HG02981 (cell line): ENCODE measurements around the gene TPM3.
"Not testable (repeated sequence)": the region's sequence is repeated elsewhere in the genome, so short reads cannot be mapped to it uniquely, and the experiment has no call there.

Source experiments
- ATAC-seq: cut with Tn5 transposase; IDR thresholded peaks from one replicate; pipeline ENCODE4 v1.9.1; 2021; ENCODE audit warnings: mild to moderate bottlenecking, moderate library complexity; ENCODE audit not compliant: unreplicated experiment

Gene TPM3

DNA sequence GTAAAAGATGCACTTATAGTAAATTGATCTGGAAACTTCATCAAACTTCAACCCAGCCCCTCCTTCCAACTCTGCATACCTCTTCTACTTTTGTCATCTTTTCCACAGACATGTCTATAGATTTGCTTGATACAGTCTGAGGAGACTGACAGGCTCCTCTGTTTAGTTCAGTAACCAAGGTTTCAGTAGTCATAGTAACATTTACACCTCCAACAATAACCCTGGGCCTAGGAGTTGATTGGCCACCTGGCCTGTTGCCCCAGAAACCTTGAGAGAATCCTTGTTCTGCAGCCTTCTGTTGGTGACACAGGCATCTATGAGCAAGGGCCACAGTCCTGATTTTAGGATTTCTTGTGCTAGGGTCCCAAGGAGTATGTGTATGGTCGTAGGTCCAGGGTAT, 14.3 kb upstream of the TPM3 start, which contains the start of gene CFAP141:
Gene CFAP141 (minus strand): TSS at position 138 of the 400 bp plus-strand sequence. CDS start 26 bp downstream, at position 112.
- ATAC-seq: no peak

DNA sequence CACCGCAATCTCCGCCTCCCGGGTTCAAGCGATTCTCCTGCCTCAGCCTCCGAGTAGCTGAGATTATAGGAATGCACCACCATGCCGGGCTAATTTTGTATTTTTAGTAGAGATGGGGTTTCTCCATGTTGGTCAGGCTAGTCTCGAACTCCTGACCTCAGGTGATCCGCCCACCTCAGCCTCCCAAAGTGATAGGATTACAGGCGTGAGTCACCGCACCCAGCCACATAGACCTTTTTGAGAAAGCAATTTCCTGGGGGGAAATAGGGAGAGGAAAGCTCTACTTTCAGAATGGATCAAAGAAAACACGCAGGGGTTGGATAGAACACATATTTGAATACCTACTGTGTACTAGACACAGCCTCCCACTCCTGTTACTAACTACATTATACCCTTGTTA, 13.9 kb upstream of the TPM3 start:
- not testable (repeated sequence) for ATAC-seq

DNA sequence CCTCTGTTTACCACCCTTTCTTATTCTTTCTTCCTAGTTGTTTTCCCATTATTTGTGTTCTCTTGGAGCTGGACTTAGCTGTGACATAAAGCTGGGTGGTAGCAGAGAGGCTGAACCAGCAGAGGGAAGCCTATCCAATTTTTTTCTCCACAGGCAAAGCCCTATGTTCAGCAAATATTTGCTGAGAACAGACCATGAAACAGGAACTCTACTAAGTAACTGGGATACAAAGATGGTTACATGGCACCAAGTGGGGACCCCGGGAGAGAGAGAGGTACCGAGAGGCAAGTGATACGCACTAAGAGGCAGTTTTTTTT, 7.6 kb upstream of the TPM3 start:
- ATAC-seq: no peak

GRCh38 chr1:154198756-154199562, 7.1 kb upstream of the TPM3 start:
- ATAC-seq: no peak

- no peak for ATAC-seq
These were observed 1.9 kb upstream of the TPM3 start for GRCh38 chr1:154193821-154194220.

DNA sequence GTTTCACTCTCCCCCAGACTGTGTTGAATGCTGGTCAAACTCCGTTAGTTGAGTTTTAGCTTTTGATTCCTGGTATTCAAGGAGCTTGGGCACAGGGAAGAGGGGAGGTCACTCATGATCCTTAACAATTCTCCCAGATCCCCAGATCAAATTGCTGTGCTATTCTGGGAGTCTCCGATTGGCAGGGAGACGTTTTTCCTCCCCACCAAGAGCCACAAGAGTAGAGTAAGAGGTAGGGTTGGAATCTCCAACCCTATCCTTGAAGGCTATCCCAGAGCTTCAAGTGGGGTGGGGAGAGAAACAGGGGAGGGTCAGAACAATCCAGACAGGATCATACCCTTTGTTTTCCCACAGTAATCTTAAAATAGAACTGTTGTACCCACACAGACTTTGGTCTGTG, 576 bp upstream of the TPM3 start:
- no peak for ATAC-seq

- no peak for ATAC-seq
These were observed 1.4 kb downstream of the TPM3 start for GRCh38 chr1:154190550-154190949.

DNA sequence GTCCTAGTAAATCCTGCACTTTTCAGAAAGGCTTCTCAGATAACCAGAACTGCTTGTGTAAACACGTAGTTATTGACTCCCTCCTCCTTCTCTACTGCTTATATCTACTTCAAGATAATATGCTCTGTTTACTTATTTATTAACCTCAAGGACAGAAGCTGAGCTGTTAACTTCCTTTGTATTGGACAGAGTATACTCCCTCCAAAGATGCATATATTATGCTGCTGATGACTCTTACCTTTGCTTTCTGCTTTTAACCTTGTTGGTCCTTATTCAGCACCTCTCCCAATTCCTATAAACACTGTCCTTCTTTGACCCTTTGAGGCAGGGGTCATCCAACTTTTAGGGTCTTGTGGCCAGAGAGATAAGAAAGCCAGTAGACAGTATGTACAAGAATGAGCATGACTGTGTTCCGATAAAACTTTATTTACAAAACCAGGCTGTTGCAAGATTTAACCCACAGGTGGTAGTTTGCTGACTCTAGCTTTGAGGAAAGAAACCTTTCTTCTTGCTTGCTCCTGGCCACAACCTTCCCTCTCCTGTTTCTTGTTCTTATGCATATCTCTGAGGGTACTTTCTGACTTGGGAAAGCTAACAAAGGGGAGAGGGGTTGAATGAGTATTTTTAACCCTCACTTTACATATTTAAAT, 4.9 kb downstream of the TPM3 start:
- ATAC-seq: no peak

DNA sequence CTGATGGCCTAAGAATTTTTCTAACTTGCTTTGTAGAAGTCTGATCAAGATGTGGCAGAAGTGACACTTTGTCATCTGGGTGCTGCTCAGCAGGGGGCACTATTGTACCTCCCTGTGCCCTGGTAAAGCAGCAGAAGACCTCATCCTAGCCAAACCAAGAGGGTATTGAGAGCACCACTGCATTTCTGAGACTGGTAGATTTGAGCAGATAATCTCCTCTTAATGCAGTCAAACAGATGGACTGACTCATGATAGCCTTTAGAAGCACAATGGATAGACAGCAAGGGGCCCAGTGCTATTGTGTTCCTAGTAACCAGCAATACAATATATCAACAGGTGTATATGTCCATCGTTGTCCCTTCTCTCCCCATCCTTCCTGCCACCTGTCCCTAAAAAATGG, 5.7 kb downstream of the TPM3 start:
- no peak for ATAC-seq

DNA sequence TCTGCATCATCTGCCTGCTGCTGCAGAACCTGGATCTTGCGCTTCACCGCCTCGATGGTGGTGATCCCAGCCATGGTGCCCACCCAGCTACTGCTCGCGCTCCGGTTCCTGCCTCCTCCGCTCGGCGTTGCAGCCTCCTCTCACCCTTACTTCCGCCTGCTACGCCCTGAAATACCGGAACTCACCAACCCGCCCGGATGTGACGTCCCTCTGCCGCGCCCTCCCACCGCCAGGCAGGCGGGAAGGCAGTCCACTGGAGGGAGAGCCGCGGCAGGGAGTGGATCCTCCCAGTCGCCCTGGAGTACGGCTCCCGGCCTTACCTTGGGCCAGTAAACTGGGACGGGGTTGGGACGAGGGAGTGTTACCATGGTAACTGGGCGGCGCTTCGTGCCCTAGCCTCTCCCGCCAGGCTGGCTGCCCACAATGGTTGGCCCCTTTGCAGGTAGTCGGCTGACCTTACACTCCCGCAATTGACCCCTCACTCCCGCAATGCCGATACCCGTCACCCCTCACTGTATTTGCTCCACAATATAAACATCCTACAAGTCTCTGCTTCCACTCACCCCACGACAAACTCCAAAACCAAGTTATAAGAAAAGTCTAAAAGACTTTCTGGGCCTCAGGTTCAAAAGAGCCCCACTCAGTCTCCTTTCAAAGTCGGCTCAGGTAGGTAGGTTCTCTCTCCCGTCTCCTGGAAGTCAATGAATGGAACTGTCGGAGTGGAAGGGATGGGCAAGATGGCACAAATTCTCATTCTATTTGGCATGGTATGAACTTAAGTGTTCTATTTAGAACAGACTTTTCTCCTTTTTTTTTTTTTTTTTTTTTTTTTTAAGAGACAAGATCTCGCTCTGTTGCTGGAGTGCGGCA, 8.6 kb downstream of the TPM3 start:
- ATAC-seq: peak; percentile 75

DNA sequence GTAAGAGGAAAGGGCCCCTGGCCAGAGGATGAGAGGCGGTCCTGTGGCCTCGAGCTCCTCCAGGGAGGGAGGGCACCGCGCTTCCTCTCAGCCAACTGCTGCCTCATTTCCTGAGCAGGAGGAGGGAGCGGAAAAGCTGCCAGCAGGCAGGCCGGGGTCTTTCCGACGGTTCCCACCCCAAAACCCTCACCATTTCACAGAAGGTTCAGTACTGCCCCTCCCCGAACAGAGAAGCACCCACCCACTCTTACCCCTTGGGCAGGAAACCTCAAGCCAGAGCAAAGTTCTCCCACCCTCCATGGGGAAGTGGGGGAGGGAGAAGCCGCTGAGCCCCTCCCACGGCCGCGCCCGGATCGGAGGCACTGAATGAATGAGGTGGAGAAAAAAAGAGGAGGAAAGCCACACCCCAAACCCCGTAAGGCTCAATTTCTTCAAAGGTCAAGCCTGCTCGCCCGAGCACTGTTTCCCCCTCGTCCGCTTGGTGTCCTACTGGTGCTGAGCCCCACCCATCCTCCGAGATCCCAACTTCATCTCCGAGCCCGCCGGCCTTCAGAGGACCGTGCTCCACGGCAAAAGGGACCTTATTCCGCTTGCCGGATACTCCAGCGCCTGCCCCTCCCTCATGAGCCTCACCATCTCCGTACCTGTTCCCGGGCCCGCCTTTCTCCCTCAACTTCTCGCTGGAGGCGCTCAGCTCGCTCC, 9.4 kb downstream of the TPM3 start:
- peak; percentile 41 for ATAC-seq

DNA sequence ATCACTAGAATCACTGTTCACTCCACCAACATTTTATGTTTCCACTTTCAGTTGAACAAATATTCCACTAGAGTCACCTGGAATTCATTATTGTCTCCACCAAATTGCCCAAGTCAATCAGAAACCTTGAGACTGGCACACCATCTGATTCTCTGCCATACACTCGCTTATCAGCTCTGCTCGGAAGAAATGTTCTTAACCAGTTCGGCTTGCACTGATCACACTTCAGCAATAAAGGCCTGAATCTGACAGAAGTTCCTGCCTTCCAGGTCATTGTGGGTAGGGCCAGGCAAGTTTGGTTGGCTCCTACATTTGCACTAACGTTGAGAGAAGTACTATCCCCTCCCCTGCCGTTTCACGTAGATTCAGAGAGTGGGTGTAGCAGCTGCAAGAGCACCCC, 10.0 kb downstream of the TPM3 start:
- no peak for ATAC-seq

DNA sequence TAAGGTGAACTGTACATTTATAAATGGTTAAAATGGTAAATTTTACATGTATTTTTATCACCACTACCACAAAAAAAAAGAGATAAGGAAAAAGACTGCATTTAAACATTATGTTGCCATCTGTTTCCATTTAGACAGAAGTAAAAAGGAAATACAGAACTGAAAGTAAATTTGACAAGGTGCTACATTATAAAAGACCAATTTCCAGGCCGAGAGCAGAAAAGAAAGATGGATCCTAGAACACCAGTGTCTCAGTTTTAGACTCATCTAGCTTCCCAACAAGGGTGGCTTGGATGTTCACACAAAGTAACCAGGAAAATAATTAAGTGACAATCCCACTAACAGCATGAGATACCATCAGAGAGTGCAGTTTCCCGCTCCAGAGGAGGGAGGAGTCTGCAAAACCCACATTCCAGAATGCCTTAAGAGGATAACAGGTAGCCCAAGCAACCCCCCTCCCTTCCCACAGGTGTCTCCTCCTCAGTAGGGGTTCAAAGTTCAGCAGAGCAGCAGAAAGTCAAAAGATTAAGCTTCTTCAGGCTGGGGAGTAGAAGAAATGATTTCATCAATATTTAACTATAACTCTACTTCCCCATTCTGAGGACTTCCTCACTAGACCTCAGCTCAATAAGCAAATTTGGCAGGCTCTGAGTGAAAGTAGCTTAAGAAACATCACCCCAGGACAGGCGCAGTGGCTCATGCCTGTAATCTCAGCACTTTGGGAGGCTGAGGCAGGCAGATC, 11.8 kb downstream of the TPM3 start:
- ATAC-seq: no peak

DNA sequence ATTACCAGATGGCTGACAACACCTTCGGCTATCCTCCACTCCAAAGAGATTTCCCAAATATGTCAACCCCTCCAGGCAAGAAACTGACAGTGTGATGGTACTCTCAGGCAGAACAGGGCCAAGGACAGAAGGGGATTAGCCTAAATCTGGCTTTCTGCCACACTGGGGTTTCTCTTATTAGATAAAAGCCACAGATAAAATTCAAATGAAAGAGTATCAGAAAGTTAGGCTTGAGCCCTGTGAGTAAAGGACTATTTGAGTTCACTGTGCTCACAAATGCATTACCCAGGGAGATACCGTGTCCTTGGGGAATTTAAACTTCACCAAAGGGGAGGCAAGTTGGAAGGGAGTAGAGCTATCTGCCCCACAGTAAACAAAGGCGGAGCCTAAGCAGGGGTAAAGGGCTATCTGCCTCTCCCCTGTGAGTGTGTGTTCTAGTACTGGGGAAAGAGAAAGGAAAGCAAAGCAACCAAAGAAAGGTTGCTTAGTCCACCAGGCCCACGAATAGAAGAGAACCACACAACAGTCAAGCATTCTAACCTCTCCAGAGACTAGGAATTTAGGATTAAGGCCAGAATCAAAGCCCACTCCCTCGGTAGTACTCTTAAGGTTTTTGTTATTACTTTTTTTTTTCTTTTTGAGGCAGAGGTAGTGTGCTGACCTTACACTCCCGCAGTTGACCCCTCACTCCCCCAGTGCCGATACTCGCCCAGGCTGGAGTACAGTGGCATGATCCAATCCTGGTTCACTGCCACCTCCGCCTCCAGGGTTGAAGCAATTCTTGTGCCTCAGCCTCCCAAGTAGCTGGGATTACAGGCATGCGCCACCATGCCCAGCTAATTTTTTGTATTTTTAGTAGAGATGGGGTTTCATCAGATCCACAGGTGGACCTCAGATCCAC, 12.7 kb downstream of the TPM3 start:
- no peak for ATAC-seq

DNA sequence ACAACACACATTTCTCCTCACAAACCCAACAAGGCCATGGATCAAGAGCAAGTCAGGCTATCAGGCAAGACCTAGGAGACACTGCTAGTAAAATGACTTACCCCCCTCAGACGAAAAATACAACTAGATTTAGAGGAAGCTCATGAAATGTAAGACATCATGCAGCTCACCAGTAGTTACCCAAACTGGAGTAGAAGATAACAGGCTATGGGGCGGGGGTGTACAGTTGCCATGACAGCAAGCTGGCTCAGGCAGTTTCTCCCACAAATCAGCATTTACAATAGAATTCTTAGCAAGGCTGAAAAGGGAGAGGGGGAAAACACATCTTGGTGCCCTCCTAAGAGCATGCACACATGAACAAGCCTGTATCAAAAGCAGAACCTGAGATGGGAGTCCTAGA, 13.9 kb downstream of the TPM3 start:
- no peak for ATAC-seq

- ATAC-seq: no peak
These were observed 15.6 kb downstream of the TPM3 start for GRCh38 chr1:154176337-154176736.

DNA sequence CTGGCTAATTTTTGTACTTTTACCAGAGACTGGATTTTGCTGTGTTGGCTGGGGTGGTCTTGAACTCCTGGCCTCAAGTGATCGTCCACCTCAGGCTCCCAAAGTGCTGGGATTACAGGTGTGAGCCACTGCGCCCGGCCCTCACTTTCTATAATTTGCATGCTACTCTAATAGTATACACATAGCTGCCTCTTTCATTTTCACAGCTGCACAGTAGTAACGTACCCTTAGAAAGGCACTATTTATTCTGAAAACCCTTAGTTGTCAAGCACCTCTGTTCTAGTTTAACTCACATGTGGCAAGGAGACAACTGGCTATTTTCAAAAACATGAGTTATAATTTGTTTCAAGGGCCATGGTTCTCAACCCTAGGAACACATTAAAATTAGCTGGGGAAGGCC, 17.2 kb downstream of the TPM3 start:
- ATAC-seq: no peak

DNA sequence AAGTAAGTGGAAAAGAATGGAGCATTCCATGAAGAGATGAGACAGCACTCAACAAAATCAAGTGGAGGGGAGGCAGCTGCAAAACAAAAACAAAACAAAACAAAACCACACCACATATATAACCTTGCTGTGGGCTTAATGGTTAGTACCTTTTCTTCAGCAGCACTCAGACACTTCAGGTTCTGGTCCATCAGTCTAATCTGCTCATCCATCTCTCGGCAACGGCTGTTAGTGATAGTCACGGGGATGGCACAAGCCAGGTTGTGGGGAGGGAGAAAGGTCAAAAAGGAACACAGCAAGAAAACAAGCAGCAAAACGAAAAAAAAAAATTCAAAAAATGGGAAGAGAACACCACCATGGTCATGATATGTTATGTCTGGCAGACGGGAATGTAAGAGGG, 20.0 kb downstream of the TPM3 start:
- no peak for ATAC-seq

DNA sequence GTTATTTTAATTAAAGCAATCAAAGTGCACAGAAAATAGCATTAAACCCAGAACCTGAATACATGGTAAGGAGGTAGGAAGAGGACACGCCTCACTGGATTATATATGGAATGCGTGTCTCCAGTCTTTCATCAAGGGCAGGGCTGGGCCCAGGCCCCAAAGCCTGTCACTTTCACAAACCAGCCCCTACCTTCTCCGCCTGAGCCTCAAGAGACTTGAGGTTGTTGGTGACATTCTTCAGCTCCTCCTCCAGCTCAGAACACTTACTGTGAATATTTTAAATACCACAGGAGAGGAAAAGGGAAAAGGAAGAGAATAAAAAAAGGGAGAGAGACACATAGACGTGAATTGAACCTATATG, 20.7 kb downstream of the TPM3 start:
- no peak for ATAC-seq
